WTC11 (cell line): ENCODE data around the gene STK40. TPM values are rescaled to one million over a fixed set of nuclear protein-coding genes. Genes with fewer than 3 reads are reported as not detected.

Experiments
- ATAC-seq: fragments of 200-7000 bp; cut with Tn5 transposase; 2 replicates; pipeline ENCODE4 v1.10.0; 2021; ENCODE audit warnings: mild to moderate bottlenecking, moderate library complexity
- CTCF ChIA-PET: fragments of 300-600 bp; sonication (Branson Sonifier 250); formaldehyde crosslinking; loops from one replicate; lab custom pipeline; 2021; ENCODE audit warnings: antibody characterized with exemption; lab: Charles Lee
- POLR2A ChIA-PET: fragments of 350-600 bp; sonication (Branson Sonifier 250); formaldehyde crosslinking; loops from one replicate; lab custom pipeline; 2021; ENCODE audit warnings: antibody characterized with exemption; lab: Charles Lee
- DNase-seq: peaks from one replicate; pipeline ENCODE4 v3.0.0; 2021; ENCODE audit warnings: low spot score
- H3K27ac Mint-ChIP-seq: 2 replicates; pipeline ENCODE4 v1.8.0; 2021; ENCODE audit warnings: mixed read lengths
- H3K27me3 Mint-ChIP-seq: 2 replicates; pipeline ENCODE4 v1.8.0; 2021; ENCODE audit warnings: low read depth, mild to moderate bottlenecking, moderate library complexity, mixed read lengths
- H3K36me3 Mint-ChIP-seq: 2 replicates; pipeline ENCODE4 v1.8.0; 2021; ENCODE audit warnings: mixed read lengths
- H3K4me1 Mint-ChIP-seq: 2 replicates; pipeline ENCODE4 v1.8.0; 2022; ENCODE audit warnings: mixed read lengths
- H3K4me3 Mint-ChIP-seq: 2 replicates; pipeline ENCODE4 v1.8.0; 2021; ENCODE audit warnings: mild to moderate bottlenecking, moderate library complexity, mixed read lengths
- H3K9me3 Mint-ChIP-seq: 2 replicates; pipeline ENCODE4 v1.8.0; 2021; ENCODE audit warnings: mixed read lengths
- ATF1 ChIP-seq: sonication (generic); formaldehyde crosslinking; IDR thresholded peaks from 2 replicates; pipeline ENCODE4 v1.8.1; 2023; ENCODE audit warnings: mild to moderate bottlenecking, moderate library complexity, missing genetic modification reagents
- CBFB ChIP-seq: sonication (generic); formaldehyde crosslinking; IDR thresholded peaks from 2 replicates; pipeline ENCODE4 v1.8.1; 2022; ENCODE audit warnings: mild to moderate bottlenecking, low read depth, missing genetic modification reagents
- ELF4 ChIP-seq: sonication (generic); formaldehyde crosslinking; IDR thresholded peaks from 2 replicates; pipeline ENCODE4 v1.8.1; 2022; ENCODE audit warnings: low read depth, mild to moderate bottlenecking, moderate library complexity, missing genetic modification reagents
- EMX1 ChIP-seq: fragments of 250-450 bp; sonication (Bioruptor Pico); IDR thresholded peaks from 2 replicates; pipeline ENCODE4 v1.8.0; 2021; ENCODE audit warnings: mild to moderate bottlenecking
- ERG ChIP-seq: fragments of 250-450 bp; sonication (Bioruptor Pico); IDR thresholded peaks from 2 replicates; pipeline ENCODE4 v1.8.0; 2021; ENCODE audit warnings: mild to moderate bottlenecking
- HMGA2 ChIP-seq: fragments of 250-450 bp; sonication (Bioruptor Pico); IDR thresholded peaks from 2 replicates; pipeline ENCODE4 v1.4.0; 2021; ENCODE audit warnings: mild to moderate bottlenecking, moderate library complexity
- JUN ChIP-seq: sonication (generic); formaldehyde crosslinking; IDR thresholded peaks from 2 replicates; pipeline ENCODE4 v1.8.0; 2023; ENCODE audit warnings: mild to moderate bottlenecking, missing genetic modification reagents
- KAT7 ChIP-seq: sonication (generic); formaldehyde crosslinking; IDR thresholded peaks from 2 replicates; pipeline ENCODE4 v1.8.1; 2023; ENCODE audit warnings: missing genetic modification reagents, mild to moderate bottlenecking, borderline replicate concordance
- NFATC4 ChIP-seq: fragments of 250-450 bp; sonication (Bioruptor Pico); IDR thresholded peaks from 2 replicates; pipeline ENCODE4 v1.9.0; 2021; ENCODE audit warnings: mild to moderate bottlenecking
- NFYB ChIP-seq: sonication (generic); formaldehyde crosslinking; conservative IDR thresholded peaks from 2 replicates; pipeline ENCODE4 v1.8.0; 2022; ENCODE audit warnings: low read depth, missing genetic modification reagents
- NR1H2 ChIP-seq: sonication (generic); formaldehyde crosslinking; IDR thresholded peaks from 2 replicates; pipeline ENCODE4 v1.9.0; 2021; ENCODE audit warnings: mild to moderate bottlenecking, moderate library complexity, missing genetic modification reagents
- SP1 ChIP-seq: sonication (generic); formaldehyde crosslinking; conservative IDR thresholded peaks from 2 replicates; pipeline ENCODE4 v1.8.1; 2022; ENCODE audit warnings: missing genetic modification reagents
- ZBTB43 ChIP-seq: sonication (generic); formaldehyde crosslinking; IDR thresholded peaks from 2 replicates; pipeline ENCODE4 v1.8.1; 2023; ENCODE audit warnings: mild to moderate bottlenecking, missing genetic modification reagents
- ZNF138 ChIP-seq: sonication (generic); formaldehyde crosslinking; conservative IDR thresholded peaks from 2 replicates; pipeline ENCODE4 v1.8.1; 2022; ENCODE audit warnings: mild to moderate bottlenecking, moderate library complexity, missing genetic modification reagents
- ZNF219 ChIP-seq: sonication (generic); formaldehyde crosslinking; IDR thresholded peaks from 2 replicates; pipeline ENCODE4 v1.8.0; 2023; ENCODE audit warnings: missing genetic modification reagents, mild to moderate bottlenecking, borderline replicate concordance
- ZNF416 ChIP-seq: fragments of 250-450 bp; sonication (Bioruptor Pico); IDR thresholded peaks from 2 replicates; pipeline ENCODE4 v1.9.0; 2021; ENCODE audit warnings: mild to moderate bottlenecking, inconsistent platforms
- ZNF512 ChIP-seq: sonication (generic); formaldehyde crosslinking; IDR thresholded peaks from 2 replicates; pipeline ENCODE4 v1.8.1; 2022; ENCODE audit warnings: missing genetic modification reagents, borderline replicate concordance
- ZNF671 ChIP-seq: fragments of 250-450 bp; sonication (Bioruptor Pico); IDR thresholded peaks from 2 replicates; pipeline ENCODE4 v1.8.0; 2021; ENCODE audit warnings: mild to moderate bottlenecking
- total RNA-seq: library from RNA; stranded (reverse); gene quantifications from 3 replicates; pipeline ENCODE4 v1.2.3, GENCODE V29; 2021
- TF ChIP-seq, protein P1 (sequence below): sonication (generic); formaldehyde crosslinking; IDR thresholded peaks from 2 replicates; pipeline ENCODE4 v1.8.0; 2023; ENCODE audit warnings: missing genetic modification reagents
- TF ChIP-seq, protein P2 (sequence below): fragments of 250-450 bp; sonication (Bioruptor Pico); IDR thresholded peaks from 2 replicates; pipeline ENCODE4 v1.9.0; 2021; ENCODE audit warnings: mild to moderate bottlenecking
- TF ChIP-seq, protein P3 (sequence below): sonication (generic); formaldehyde crosslinking; IDR thresholded peaks from 2 replicates; pipeline ENCODE4 v1.8.0; 2022; ENCODE audit warnings: mild to moderate bottlenecking, missing genetic modification reagents
- TF ChIP-seq, protein P4 (sequence below): sonication (generic); formaldehyde crosslinking; IDR thresholded peaks from 2 replicates; pipeline ENCODE4 v1.8.1; 2023; ENCODE audit warnings: mild to moderate bottlenecking, missing genetic modification reagents, moderate library complexity

Gene STK40
- total RNA-seq, 1 experiment from 2014 or later: 24.7 TPM

DNA sequence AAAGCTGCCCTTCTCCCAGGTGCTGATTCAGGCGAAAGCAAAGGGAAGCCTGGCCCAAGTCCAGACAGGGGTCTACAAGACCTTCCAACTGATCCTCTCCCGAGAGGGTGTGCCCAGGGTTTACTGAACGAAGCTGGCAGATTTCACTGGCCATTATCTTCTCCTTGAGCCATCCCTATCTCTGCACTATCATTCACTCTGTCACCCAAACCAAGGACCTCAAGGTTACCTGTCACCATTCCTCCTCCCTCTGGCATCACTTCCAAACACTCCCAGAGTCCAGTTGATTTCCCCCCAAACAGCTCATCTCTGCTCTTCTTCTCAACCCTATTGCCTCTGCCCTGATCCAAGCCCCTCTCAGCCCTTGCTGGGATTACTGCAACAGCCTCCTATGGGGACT lies 4.9 kb downstream of the STK40 start (continued):
- TF ChIP-seq, protein P1, sequence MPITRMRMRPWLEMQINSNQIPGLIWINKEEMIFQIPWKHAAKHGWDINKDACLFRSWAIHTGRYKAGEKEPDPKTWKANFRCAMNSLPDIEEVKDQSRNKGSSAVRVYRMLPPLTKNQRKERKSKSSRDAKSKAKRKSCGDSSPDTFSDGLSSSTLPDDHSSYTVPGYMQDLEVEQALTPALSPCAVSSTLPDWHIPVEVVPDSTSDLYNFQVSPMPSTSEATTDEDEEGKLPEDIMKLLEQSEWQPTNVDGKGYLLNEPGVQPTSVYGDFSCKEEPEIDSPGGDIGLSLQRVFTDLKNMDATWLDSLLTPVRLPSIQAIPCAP (CRISPR knock-in tag): no peak
- TF ChIP-seq, protein P2, sequence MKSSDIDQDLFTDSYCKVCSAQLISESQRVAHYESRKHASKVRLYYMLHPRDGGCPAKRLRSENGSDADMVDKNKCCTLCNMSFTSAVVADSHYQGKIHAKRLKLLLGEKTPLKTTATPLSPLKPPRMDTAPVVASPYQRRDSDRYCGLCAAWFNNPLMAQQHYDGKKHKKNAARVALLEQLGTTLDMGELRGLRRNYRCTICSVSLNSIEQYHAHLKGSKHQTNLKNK (CRISPR knock-in tag): no peak
- no peak for TF ChIP-seq ZNF416
- no peak for TF ChIP-seq HMGA2 (CRISPR knock-in tag)
- TF ChIP-seq ERG (CRISPR knock-in tag): no peak
- TF ChIP-seq SP1 (CRISPR knock-in tag): no peak
- TF ChIP-seq EMX1 (CRISPR knock-in tag): no peak
- no peak for TF ChIP-seq ZNF138 (CRISPR knock-in tag)

- Mint-ChIP-seq H3K4me3 (no peak overlapping the region), H3K27me3 (no peaks in the 10 kb centered on the region), H3K4me1 (peaks cover 24% of the 10 kb centered on the region), H3K36me3 (no peaks in the 10 kb centered on the region), H3K9me3 (no peaks in the 10 kb centered on the region), H3K27ac (peak overlapping the region; percentile 82)
- no peak for ATAC-seq
- POLR2A ChIA-PET: no interaction called here
- CTCF ChIA-PET: interaction anchor here (0.7 to 6.4 kb wide), 3 partner anchors 11 to 17 kb away, joined by 3 to 36 read pairs (median 4); partner anchors contain the start of gene LSM10
- DNase-seq: no peak
- TF ChIP-seq NFYB (CRISPR knock-in tag) (no peak), ZNF219 (CRISPR knock-in tag) (no peak), EMX1 (CRISPR knock-in tag) (no peak), ATF1 (CRISPR knock-in tag) (no peak), ZNF416 (no peak), NR1H2 (no peak), CBFB (CRISPR knock-in tag) (no peak), JUN (CRISPR knock-in tag) (no peak)
- TF ChIP-seq, protein P3, sequence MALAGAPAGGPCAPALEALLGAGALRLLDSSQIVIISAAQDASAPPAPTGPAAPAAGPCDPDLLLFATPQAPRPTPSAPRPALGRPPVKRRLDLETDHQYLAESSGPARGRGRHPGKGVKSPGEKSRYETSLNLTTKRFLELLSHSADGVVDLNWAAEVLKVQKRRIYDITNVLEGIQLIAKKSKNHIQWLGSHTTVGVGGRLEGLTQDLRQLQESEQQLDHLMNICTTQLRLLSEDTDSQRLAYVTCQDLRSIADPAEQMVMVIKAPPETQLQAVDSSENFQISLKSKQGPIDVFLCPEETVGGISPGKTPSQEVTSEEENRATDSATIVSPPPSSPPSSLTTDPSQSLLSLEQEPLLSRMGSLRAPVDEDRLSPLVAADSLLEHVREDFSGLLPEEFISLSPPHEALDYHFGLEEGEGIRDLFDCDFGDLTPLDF (CRISPR knock-in tag): no peak
- TF ChIP-seq, all 79 proteins: peak for 0
Observed at GRCh38 chr1:36380143-36380619, 5.5 kb downstream of the STK40 start.

DNA sequence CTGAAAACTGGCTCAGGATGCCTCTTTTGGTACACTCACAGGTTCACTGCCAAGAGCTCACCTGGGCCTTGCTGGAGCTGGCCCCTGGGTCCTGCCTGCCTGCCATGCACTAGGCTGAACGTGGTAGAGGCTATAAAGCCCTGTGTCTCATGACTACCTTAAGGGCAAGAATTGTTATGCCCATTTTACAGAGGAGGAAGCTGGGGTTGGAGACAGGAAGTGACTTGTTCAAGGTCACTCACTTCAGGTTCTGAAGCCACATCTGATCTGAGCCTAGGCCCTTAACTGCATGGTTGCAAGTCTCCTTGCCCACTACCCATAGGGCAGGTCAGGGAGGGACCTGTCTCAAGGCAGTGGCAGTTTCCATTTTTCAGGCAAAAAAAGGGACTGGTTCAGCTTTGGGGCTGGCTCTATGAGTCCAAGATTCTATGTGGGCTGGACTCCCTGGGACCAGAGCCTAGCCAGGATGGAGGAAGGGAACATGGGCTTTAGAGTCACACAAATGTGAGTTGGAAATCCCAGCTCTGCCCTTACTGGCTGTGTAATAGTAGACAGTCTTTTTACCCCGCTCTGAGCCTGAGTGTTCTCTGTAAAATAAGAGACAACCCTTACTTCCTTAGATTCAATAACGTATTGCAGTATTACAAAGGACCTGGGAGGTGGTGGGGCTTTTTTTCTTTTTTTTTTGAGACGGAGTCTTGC lies 7.8 kb downstream of the STK40 start:
- CTCF ChIA-PET: interaction anchor here (0.9 to 6.4 kb wide), 3 partner anchors 9 to 25 kb away, joined by 4 to 36 read pairs (median 7); no protein-coding TSS in a partner anchor
- no peak for ATAC-seq
- H3K4me1 Mint-ChIP-seq: peaks cover 33% of the 10 kb centered on the region
- H3K27ac Mint-ChIP-seq: 0 out of 2 replicates have a peak overlapping the region, but pooled peaks have one; percentile 53
- no peak overlapping the region for H3K4me3 Mint-ChIP-seq
- H3K36me3 Mint-ChIP-seq: no peaks in the 10 kb centered on the region
- DNase-seq: no peak
- POLR2A ChIA-PET: no interaction called here
- H3K27me3 Mint-ChIP-seq: no peaks in the 10 kb centered on the region
- no peaks in the 10 kb centered on the region for H3K9me3 Mint-ChIP-seq
- no peak for TF ChIP-seq KAT7 (CRISPR knock-in tag)
- TF ChIP-seq, protein P4, sequence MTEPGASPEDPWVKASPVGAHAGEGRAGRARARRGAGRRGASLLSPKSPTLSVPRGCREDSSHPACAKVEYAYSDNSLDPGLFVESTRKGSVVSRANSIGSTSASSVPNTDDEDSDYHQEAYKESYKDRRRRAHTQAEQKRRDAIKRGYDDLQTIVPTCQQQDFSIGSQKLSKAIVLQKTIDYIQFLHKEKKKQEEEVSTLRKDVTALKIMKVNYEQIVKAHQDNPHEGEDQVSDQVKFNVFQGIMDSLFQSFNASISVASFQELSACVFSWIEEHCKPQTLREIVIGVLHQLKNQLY: no peak
- TF ChIP-seq NFATC4 (CRISPR knock-in tag): no peak
- no peak for TF ChIP-seq ZNF512
- no peak for TF ChIP-seq ZNF671 (CRISPR knock-in tag)
- TF ChIP-seq ZBTB43 (CRISPR knock-in tag): no peak
- TF ChIP-seq ELF4: no peak
